ENCODE measurements around the gene ONECUT3. TPM values are rescaled to one million over a fixed set of nuclear protein-coding genes. Genes with fewer than 3 reads are reported as not detected.
A peak's percentile ranks its signal among the peaks of the same experiment; 100 is the strongest.

Gene ONECUT3
- total and polyA plus RNA-seq, 9 of the 15 experiments (the other 6 are each of a cell fraction or from before 2014, with no cell fraction given): not detected

DNA sequence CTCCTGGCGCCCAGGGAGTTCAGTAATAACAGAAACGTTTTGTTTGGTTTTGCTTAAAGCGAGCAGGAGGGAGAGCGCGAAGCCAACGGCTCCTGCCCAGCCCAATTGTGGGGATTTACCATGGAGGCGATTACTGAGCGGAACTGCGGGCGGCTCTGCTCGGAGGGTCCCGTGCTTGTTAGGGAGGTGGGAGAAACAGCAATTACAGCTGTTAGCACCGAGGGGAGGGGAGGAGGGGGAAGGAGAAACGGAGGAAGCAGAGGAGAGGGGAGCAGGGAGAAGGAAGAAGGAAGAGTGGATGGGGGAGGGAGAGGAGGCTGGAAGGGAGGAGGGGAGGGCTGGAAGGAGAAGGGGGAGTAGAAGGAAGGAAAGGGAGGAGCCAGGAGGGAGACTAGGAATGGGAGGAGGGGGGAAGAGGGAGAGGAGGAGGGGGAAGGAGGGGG lies 7.7 kb upstream of the ONECUT3 start:
- CTCF ChIA-PET (ENCODE audit: low intra/inter-chr PET ratio): no interaction called here
- no peaks in the 10 kb centered on the region for H3K27me3 ChIP-seq (ENCODE audit: control insufficient read depth in 2 of 2, insufficient read depth in 2 of 2, low read length in 2 of 2)
- WGBS (ENCODE audit: insufficient coverage, low coverage, missing lambda C conversion rate): 45% methylated on average over 8 of the region's 14 CpGs

More for the DNA sequence above, 7.7 kb upstream of the ONECUT3 start:
- BruUV-seq (replicated peaks): no TSS peak
- H3K9me1 ChIP-seq (ENCODE audit: control insufficient read depth, insufficient read depth, low read length): no peaks in the 10 kb centered on the region
- H3K36me3 ChIP-seq (ENCODE audit: control insufficient read depth, insufficient read depth, low read length): no peaks in the 10 kb centered on the region
- FAIRE-seq: no peak
- H3K4me2 ChIP-seq (ENCODE audit: insufficient read depth, low read length): no peak overlapping the region
- intact Hi-C loops (cut with micrococcal nuclease): no loop called here
- peak in 3 of 4 experiments; percentile 20 to 51 (median 50) for DNase-seq (ENCODE audit: extremely low read depth in 1 of 4, low spot score in 3 of 4)
- H3K4me1 ChIP-seq (replicated peaks in 1 of 2; ENCODE audit: control insufficient read depth in 2 of 2, insufficient read depth in 2 of 2, low read length in 2 of 2): peaks cover 24 to 73% of the 10 kb centered on the region in 2 experiments
- no peaks in the 10 kb centered on the region for H3K9me3 ChIP-seq (replicated peaks; ENCODE audit: control insufficient read depth, insufficient read depth, low read depth, low read length)
- peak overlapping the region; percentile 44; the same call in 1 of the 2 replicates for H2AFZ ChIP-seq (ENCODE audit: low read depth, low read length)
- no peak overlapping the region for H3K4me3 ChIP-seq
- H3K27ac ChIP-seq (ENCODE audit: extremely low read depth, low read depth, low read length): 0 out of 3 replicates have a peak overlapping the region, but pooled peaks have one; percentile 6
- H4K20me1 ChIP-seq (replicated peaks; ENCODE audit: control insufficient read depth, insufficient read depth, low read length): no peaks in the 10 kb centered on the region
- H3K9ac ChIP-seq (ENCODE audit: insufficient read depth in 1 of 2, low read depth in 2 of 2, low read length in 2 of 2): no peak overlapping the region
- TF ChIP-seq, protein P1, sequence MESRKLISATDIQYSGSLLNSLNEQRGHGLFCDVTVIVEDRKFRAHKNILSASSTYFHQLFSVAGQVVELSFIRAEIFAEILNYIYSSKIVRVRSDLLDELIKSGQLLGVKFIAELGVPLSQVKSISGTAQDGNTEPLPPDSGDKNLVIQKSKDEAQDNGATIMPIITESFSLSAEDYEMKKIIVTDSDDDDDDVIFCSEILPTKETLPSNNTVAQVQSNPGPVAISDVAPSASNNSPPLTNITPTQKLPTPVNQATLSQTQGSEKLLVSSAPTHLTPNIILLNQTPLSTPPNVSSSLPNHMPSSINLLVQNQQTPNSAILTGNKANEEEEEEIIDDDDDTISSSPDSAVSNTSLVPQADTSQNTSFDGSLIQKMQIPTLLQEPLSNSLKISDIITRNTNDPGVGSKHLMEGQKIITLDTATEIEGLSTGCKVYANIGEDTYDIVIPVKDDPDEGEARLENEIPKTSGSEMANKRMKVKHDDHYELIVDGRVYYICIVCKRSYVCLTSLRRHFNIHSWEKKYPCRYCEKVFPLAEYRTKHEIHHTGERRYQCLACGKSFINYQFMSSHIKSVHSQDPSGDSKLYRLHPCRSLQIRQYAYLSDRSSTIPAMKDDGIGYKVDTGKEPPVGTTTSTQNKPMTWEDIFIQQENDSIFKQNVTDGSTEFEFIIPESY (CRISPR knock-in tag; IDR thresholded peaks at IDR 0.05): peak; percentile 88
- TF ChIP-seq KDM1A (IDR thresholded peaks at IDR 0.05): peak in 1 of 2 experiments; percentile 8; a peak in 1 of 4 replicates
- TF ChIP-seq, protein P2, sequence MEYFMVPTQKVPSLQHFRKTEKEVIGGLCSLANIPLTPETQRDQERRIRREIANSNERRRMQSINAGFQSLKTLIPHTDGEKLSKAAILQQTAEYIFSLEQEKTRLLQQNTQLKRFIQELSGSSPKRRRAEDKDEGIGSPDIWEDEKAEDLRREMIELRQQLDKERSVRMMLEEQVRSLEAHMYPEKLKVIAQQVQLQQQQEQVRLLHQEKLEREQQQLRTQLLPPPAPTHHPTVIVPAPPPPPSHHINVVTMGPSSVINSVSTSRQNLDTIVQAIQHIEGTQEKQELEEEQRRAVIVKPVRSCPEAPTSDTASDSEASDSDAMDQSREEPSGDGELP (CRISPR knock-in tag; IDR thresholded peaks at IDR 0.05; ENCODE audit: borderline replicate concordance): 0 out of 2 replicates have a peak, but pooled peaks have one; percentile 27
- TF ChIP-seq POU5F1 (IDR thresholded peaks at IDR 0.05; ENCODE audit: borderline replicate concordance, low read depth, low read length, partially characterized antibody): no peak
- no peak for TF ChIP-seq ZNF175 (CRISPR knock-in tag; IDR thresholded peaks at IDR 0.05; ENCODE audit: low read depth)
- TF ChIP-seq HDAC1 (IDR thresholded peaks at IDR 0.05): 0 out of 4 replicates have a peak, but pooled peaks of 1 of the 2 experiments have one; percentile 33
- ATAC-seq: no peak
- in situ Hi-C loops (cut with MboI): no loop called here
- POLR2A ChIA-PET: interaction anchor here (1.1 kb wide), 1 partner anchor 11 kb away, joined by 4 read pairs; no protein-coding TSS in a partner anchor
- H3K79me2 ChIP-seq (ENCODE audit: control insufficient read depth, insufficient read depth, low read length): no peaks in the 10 kb centered on the region
